Muscle of leg (tissue), 11 donors: ENCODE data around the gene IRS1. TPM values are rescaled to one million over a fixed set of nuclear protein-coding genes. Genes with fewer than 3 reads are reported as not detected.

Source experiments
- DNase-seq: peaks from one replicate; pipeline ENCODE4 v3.0.0; 2013
- H3K27ac ChIP-seq: one replicate; pipeline ENCODE4 v1.5.1; 2013; ENCODE audit warnings: mild to moderate bottlenecking, low read length, control low read depth
- H3K27me3 ChIP-seq: one replicate; pipeline ENCODE4 v1.6.1; 2013; ENCODE audit warnings: low read length; ENCODE audit not compliant: control insufficient read depth, insufficient read depth
- H3K36me3 ChIP-seq: one replicate; pipeline ENCODE4 v1.6.1; 2013; ENCODE audit warnings: low read length; ENCODE audit not compliant: control insufficient read depth, insufficient read depth
- H3K4me1 ChIP-seq: one replicate; pipeline ENCODE4 v1.6.1; 2013; ENCODE audit warnings: low read length; ENCODE audit not compliant: control insufficient read depth, insufficient read depth
- H3K4me3 ChIP-seq: one replicate; pipeline ENCODE4 v1.5.1; 2013; ENCODE audit warnings: low read length, control low read depth
- H3K9me3 ChIP-seq: replicated peaks from 2 replicates; pipeline ENCODE4 v1.6.1; 2013; ENCODE audit warnings: low read depth, low read length; ENCODE audit not compliant: control insufficient read depth
- WGBS: methylation state at CpG from one replicate; pipeline ENCODE4 v1.1.5; 2013; ENCODE audit warnings: missing lambda C conversion rate; ENCODE audit not compliant: insufficient coverage; 5-methylcytosine and 5-hydroxymethylcytosine counted together
- polyA plus RNA-seq, 8 donors: library from polyadenylated mRNA; unstranded; fragments of 120-200 nt; gene quantifications; one replicate each; pipeline versions ENCODE4 v1.2.1 to v1.2.3, GENCODE V29; 2013; ENCODE audit warnings: inconsistent platforms in 1 of 8, low replicate concordance in 1 of 8; ENCODE audit not compliant: insufficient read length in 8 of 8, insufficient read depth in 1 of 8
- total RNA-seq: library from RNA; stranded (reverse); fragments of 120-200 nt; gene quantifications from one replicate; pipeline ENCODE4 v1.2.4, GENCODE V29; 2013

The IRS1 gene
- total and polyA plus RNA-seq, 9 donors: 9.2 to 22.1 (median 14.3) TPM

GRCh38 chr2:226715347-226715990 lies 84.2 kb downstream of the IRS1 start:
- DNase-seq: no peak
- no peak overlapping the region for H3K4me3 ChIP-seq
- WGBS: no CpG with 5 or more reads among the region's 3 CpGs
- no peaks in the 10 kb centered on the region for H3K27me3 ChIP-seq
- no peaks in the 10 kb centered on the region for H3K4me1 ChIP-seq
- H3K27ac ChIP-seq: no peak overlapping the region
- H3K9me3 ChIP-seq: no peaks in the 10 kb centered on the region
- H3K36me3 ChIP-seq: no peaks in the 10 kb centered on the region

GRCh38 chr2:226712941-226713340 lies 86.7 kb downstream of the IRS1 start:
- H3K27me3 ChIP-seq: no peaks in the 10 kb centered on the region
- no peak for DNase-seq
- H3K4me3 ChIP-seq: no peak overlapping the region
- no peaks in the 10 kb centered on the region for H3K9me3 ChIP-seq
- H3K36me3 ChIP-seq: no peaks in the 10 kb centered on the region
- no CpG with 5 or more reads among the region's 1 CpG for WGBS
- no peaks in the 10 kb centered on the region for H3K4me1 ChIP-seq
- no peak overlapping the region for H3K27ac ChIP-seq

- no CpG with 5 or more reads among the region's 2 CpGs for WGBS
- no peaks in the 10 kb centered on the region for H3K9me3 ChIP-seq
- no peaks in the 10 kb centered on the region for H3K27me3 ChIP-seq
- H3K4me3 ChIP-seq: no peak overlapping the region
- DNase-seq: no peak
- H3K36me3 ChIP-seq: no peaks in the 10 kb centered on the region
- no peaks in the 10 kb centered on the region for H3K4me1 ChIP-seq
- H3K27ac ChIP-seq: no peak overlapping the region
These were observed 87.9 kb downstream of the IRS1 start for GRCh38 chr2:226711606-226712296.

- DNase-seq: peak; percentile 16
- Histone ChIP-seq H3K4me1 (peaks cover 4% of the 10 kb centered on the region), H3K36me3 (no peaks in the 10 kb centered on the region), H3K9me3 (no peaks in the 10 kb centered on the region), H3K27ac (no peak overlapping the region), H3K4me3 (no peak overlapping the region), H3K27me3 (no peaks in the 10 kb centered on the region)
These were observed 92.1 kb downstream of the IRS1 start for GRCh38 chr2:226707499-226707898.

- H3K36me3 ChIP-seq: no peaks in the 10 kb centered on the region
- H3K27ac ChIP-seq: no peak overlapping the region
- H3K4me3 ChIP-seq: no peak overlapping the region
- WGBS: no CpG with 5 or more reads among the region's 3 CpGs
- H3K27me3 ChIP-seq: no peaks in the 10 kb centered on the region
- DNase-seq: no peak
- H3K9me3 ChIP-seq: no peaks in the 10 kb centered on the region
- H3K4me1 ChIP-seq: peaks cover 7% of the 10 kb centered on the region
These were observed 93.7 kb downstream of the IRS1 start for GRCh38 chr2:226705965-226706364.

GRCh38 chr2:226705133-226705886 lies 94.3 kb downstream of the IRS1 start:
- no peak for DNase-seq
- Histone ChIP-seq H3K27me3 (no peaks in the 10 kb centered on the region), H3K9me3 (no peaks in the 10 kb centered on the region), H3K27ac (no peak overlapping the region), H3K4me3 (no peak overlapping the region), H3K36me3 (no peaks in the 10 kb centered on the region), H3K4me1 (peaks cover 7% of the 10 kb centered on the region)
- WGBS: no CpG with 5 or more reads among the region's 8 CpGs

GRCh38 chr2:226703514-226703913 lies 96.1 kb downstream of the IRS1 start:
- peak; percentile 70 for DNase-seq
- H3K27ac ChIP-seq: peak overlapping the region; percentile 55
- no peak overlapping the region for H3K4me3 ChIP-seq
- no peaks in the 10 kb centered on the region for H3K9me3 ChIP-seq
- no peaks in the 10 kb centered on the region for H3K27me3 ChIP-seq
- no peaks in the 10 kb centered on the region for H3K36me3 ChIP-seq
- no CpG with 5 or more reads among the region's 3 CpGs for WGBS
- peaks cover 13% of the 10 kb centered on the region for H3K4me1 ChIP-seq

GRCh38 chr2:226702376-226702775 lies 97.2 kb downstream of the IRS1 start:
- H3K4me3 ChIP-seq: no peak overlapping the region
- no peaks in the 10 kb centered on the region for H3K9me3 ChIP-seq
- no peaks in the 10 kb centered on the region for H3K27me3 ChIP-seq
- no peak overlapping the region for H3K27ac ChIP-seq
- peak; percentile 25 for DNase-seq
- no CpG with 5 or more reads among the region's 7 CpGs for WGBS
- H3K36me3 ChIP-seq: no peaks in the 10 kb centered on the region
- peaks cover 13% of the 10 kb centered on the region for H3K4me1 ChIP-seq

GRCh38 chr2:226701052-226701451 lies 98.6 kb downstream of the IRS1 start:
- Histone ChIP-seq H3K9me3 (no peaks in the 10 kb centered on the region), H3K36me3 (no peaks in the 10 kb centered on the region), H3K4me1 (peaks cover 13% of the 10 kb centered on the region), H3K27me3 (no peaks in the 10 kb centered on the region), H3K27ac (no peak overlapping the region), H3K4me3 (no peak overlapping the region)
- WGBS: no CpG with 5 or more reads among the region's 1 CpG
- no peak for DNase-seq

GRCh38 chr2:226699321-226699720 lies 100.3 kb downstream of the IRS1 start:
- WGBS: no CpG with 5 or more reads among the region's 2 CpGs
- Histone ChIP-seq H3K4me3 (no peak overlapping the region), H3K36me3 (no peaks in the 10 kb centered on the region), H3K27me3 (no peaks in the 10 kb centered on the region), H3K4me1 (peaks cover 13% of the 10 kb centered on the region), H3K27ac (no peak overlapping the region), H3K9me3 (no peaks in the 10 kb centered on the region)
- peak; percentile 67 for DNase-seq
